HCT116 (cell line): Measurements from ENCODE around the gene CEP131. TPM values are rescaled to one million over a fixed set of nuclear protein-coding genes. Genes with fewer than 3 reads are reported as not detected.

Experiments used
- ATAC-seq: fragments of 200-7000 bp; cut with Tn5 transposase; 2 replicates; pipeline ENCODE4 v1.9.1; 2020; ENCODE audit warnings: mild to moderate bottlenecking, moderate library complexity
- BruUV-seq: library from RNA; stranded (reverse); fragments of 400-500 nt; replicated peaks from 2 replicates; lab custom pipeline; 2021; lab: Mats Ljungman, UMichigan
- CTCF ChIA-PET: fragments of 300-600 bp; sonication (Branson Sonifier 250); formaldehyde crosslinking; loops from one replicate; lab custom pipeline; 2021; ENCODE audit warnings: antibody characterized with exemption; lab: Charles Lee
- POLR2A ChIA-PET: fragments of 300-600, 350-600 bp; sonication (Branson Sonifier 250); formaldehyde crosslinking; loops from one replicate; lab custom pipeline; 2021; ENCODE audit warnings: antibody characterized with exemption; lab: Charles Lee
- RAD21 ChIA-PET, 2 experiments: fragments of 300-600 bp; sonication (Branson Sonifier 250); formaldehyde crosslinking; loops; one replicate each; lab custom pipeline; 2023; ENCODE audit warnings: low total read pairs in 2 of 2; ENCODE audit not compliant: uncharacterized antibody in 2 of 2, unreplicated experiment in 2 of 2, low non-redundant PET in 1 of 2; lab: Charles Lee
- DNase-seq: peaks from one replicate; pipeline ENCODE4 v3.0.0-alpha.2; 2010; ENCODE audit warnings: low read depth, low spot score
- H2AFZ ChIP-seq: fragments of 200-600 bp; shearing (Covaris generic), sonication (generic); 2 replicates; pipeline ENCODE4 v1.6.1; 2017; ENCODE audit warnings: low read depth, mixed run types, mixed read lengths, antibody characterized with exemption, low read length; ENCODE audit not compliant: poor library complexity, severe bottlenecking
- H3K27ac ChIP-seq: 2 replicates; pipeline ENCODE4 v1.5.1; 2012; ENCODE audit warnings: low read depth, low read length
- H3K27me3 ChIP-seq: fragments of 200-600 bp; sonication (generic); 2 replicates; pipeline ENCODE4 v1.6.1; 2016; ENCODE audit warnings: mixed run types, low read length, mixed read lengths; ENCODE audit not compliant: insufficient read depth
- H3K36me3 ChIP-seq, 2 experiments: fragments of 200-500 bp in 1 of 2; fragments of 200-600 bp in 1 of 2; sonication (Bioruptor generic) in 1 of 2; sonication (generic) in 1 of 2; 2 replicates each; pipeline versions ENCODE4 v1.5.1 to v1.6.1; 2014 to 2016; ENCODE audit warnings: low read length in 2 of 2, inconsistent platforms in 1 of 2, mixed read lengths in 1 of 2, mixed run types in 1 of 2; ENCODE audit not compliant: insufficient read depth in 2 of 2, control insufficient read depth in 1 of 2
- H3K4me1 ChIP-seq, 2 experiments: fragments of 200-600 bp in 1 of 2; sonication (generic) in 1 of 2; 2 replicates each; pipeline versions ENCODE4 v1.5.1 to v1.6.1; 2012 to 2017; ENCODE audit warnings: low read length in 2 of 2, inconsistent platforms in 1 of 2, mild to moderate bottlenecking in 1 of 2, mixed read lengths in 1 of 2, mixed run types in 1 of 2, moderate library complexity in 1 of 2; ENCODE audit not compliant: insufficient read depth in 2 of 2, control insufficient read depth in 1 of 2
- H3K4me2 ChIP-seq: fragments of 200-600 bp; sonication (generic); 2 replicates; pipeline ENCODE4 v1.6.1; 2017; ENCODE audit warnings: mixed run types, low read length, mixed read lengths
- H3K4me3 ChIP-seq, 2 experiments: fragments of 200-600 bp in 1 of 2; sonication (generic) in 1 of 2; replicated peaks in 1 of 2; 2 replicates each; pipeline ENCODE4 v1.5.1; 2011 to 2016; ENCODE audit warnings: low read length in 2 of 2, control low read depth in 1 of 2, low read depth in 1 of 2, mild to moderate bottlenecking in 1 of 2, mixed read lengths in 1 of 2, mixed run types in 1 of 2
- H3K79me2 ChIP-seq: fragments of 200-600 bp; sonication (generic); 2 replicates; pipeline ENCODE4 v1.6.1; 2017; ENCODE audit warnings: mild to moderate bottlenecking, mixed run types, low read length, moderate library complexity, mixed read lengths; ENCODE audit not compliant: insufficient read depth
- H3K9ac ChIP-seq: fragments of 200-600 bp; sonication (generic); 2 replicates; pipeline ENCODE4 v1.6.1; 2016; ENCODE audit warnings: low read length, mixed read lengths
- H3K9me2 ChIP-seq: fragments of 200-600 bp; sonication (generic), shearing (Covaris generic); 2 replicates; pipeline ENCODE4 v1.6.1; 2017; ENCODE audit warnings: mixed run types, mild to moderate bottlenecking, moderate library complexity; ENCODE audit not compliant: insufficient read depth
- H3K9me3 ChIP-seq, 2 experiments: fragments of 200-500 bp in 1 of 2; fragments of 200-600 bp in 1 of 2; sonication (Bioruptor generic) in 1 of 2; sonication (generic) in 1 of 2; 2 replicates each; pipeline ENCODE4 v1.6.1; 2014 to 2017; ENCODE audit warnings: low read length in 2 of 2, mixed read lengths in 2 of 2, inconsistent platforms in 1 of 2, low read depth in 1 of 2, mild to moderate bottlenecking in 1 of 2, mixed run types in 1 of 2, moderate library complexity in 1 of 2; ENCODE audit not compliant: control insufficient read depth in 1 of 2, insufficient read depth in 1 of 2
- H4K20me1 ChIP-seq: fragments of 200-600 bp; sonication (generic), shearing (Covaris generic); 2 replicates; pipeline ENCODE4 v1.6.1; 2017; ENCODE audit warnings: mixed run types, mild to moderate bottlenecking, moderate library complexity; ENCODE audit not compliant: insufficient read depth
- EZH2phosphoT487 ChIP-seq: fragments of 200-600 bp; IDR thresholded peaks from 2 replicates; pipeline ENCODE4 v1.6.1; 2018; ENCODE audit warnings: antibody characterized with exemption, borderline replicate concordance
- POLR2A ChIP-seq: IDR thresholded peaks from 2 replicates; pipeline ENCODE4 v1.7.0; 2011; ENCODE audit warnings: borderline replicate concordance; ENCODE audit not compliant: insufficient read depth, insufficient read length; ENCODE audit errors: extremely low read depth
- SRF ChIP-seq: IDR thresholded peaks from 2 replicates; pipeline ENCODE4 v1.6.1; 2012; ENCODE audit warnings: low read depth
- intact Hi-C: fragments of 100-400 bp; cut with micrococcal nuclease; formaldehyde crosslinking; loops from 2 replicates; pipeline ENCODE4 v1.10.0; 2022
- total RNA-seq: library from RNA; stranded (reverse); gene quantifications from one replicate; pipeline ENCODE4 v1.2.1, GENCODE V29; 2021; ENCODE audit not compliant: unreplicated experiment
- TF ChIP-seq, protein P1 (sequence below): IDR thresholded peaks from 2 replicates; pipeline ENCODE4 v1.6.1; 2011; ENCODE audit warnings: mild to moderate bottlenecking, low read length, moderate library complexity; ENCODE audit not compliant: insufficient replicate concordance; ENCODE audit errors: extremely low read depth
- TF ChIP-seq, protein P2 (sequence below), 3 experiments: fragments of 200-600 bp in 1 of 3; sonication (generic) in 1 of 3; IDR thresholded peaks in 2 of 3; conservative IDR thresholded peaks in 1 of 3; 2 replicates each; pipeline ENCODE4 v1.5.1; 2012 to 2017; ENCODE audit warnings: low read depth in 2 of 3, low read length in 2 of 3, antibody characterized with exemption in 1 of 3, borderline replicate concordance in 1 of 3, control low read depth in 1 of 3, mild to moderate bottlenecking in 1 of 3, mixed read lengths in 1 of 3, mixed run types in 1 of 3, moderate library complexity in 1 of 3; ENCODE audit not compliant: insufficient read depth in 1 of 3

CEP131 gene
- total RNA-seq, 1 experiment from 2014 or later, result 30.2 TPM

DNA sequence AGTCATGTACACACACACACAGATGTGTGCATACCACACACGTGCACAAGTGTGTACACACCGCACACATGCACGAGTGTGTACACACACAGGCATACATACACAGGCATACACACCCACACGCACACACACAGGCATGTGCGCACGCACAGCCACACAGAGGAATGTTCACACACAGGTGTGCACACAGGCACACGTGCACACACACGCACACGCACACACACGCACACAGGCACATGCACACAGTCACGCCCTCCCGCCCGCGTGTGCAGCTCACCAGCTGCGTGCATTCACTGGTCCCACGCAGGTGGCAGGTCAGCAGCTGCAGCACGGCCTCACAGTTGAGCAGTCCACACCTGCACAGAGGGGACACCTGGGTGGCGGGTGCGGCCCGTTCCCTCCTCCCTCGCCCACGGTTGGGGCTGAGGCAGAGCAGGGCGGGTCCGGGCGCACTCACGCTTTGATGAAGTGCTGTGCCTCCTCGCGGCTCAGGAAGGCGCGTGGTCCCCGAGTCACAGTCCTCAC lies 8.4 kb upstream of the CEP131 start:
- Histone ChIP-seq H3K4me1 (no peaks in the 10 kb centered on the region), H3K27me3 (no peaks in the 10 kb centered on the region), H3K4me2 (no peak overlapping the region), H2AFZ (no peak overlapping the region), H4K20me1 (no peaks in the 10 kb centered on the region), H3K9ac (no peak overlapping the region), H3K79me2 (no peaks in the 10 kb centered on the region; the same call in 1 of the 2 replicates), H3K9me3 (no peaks in the 10 kb centered on the region), H3K4me3 (no peak overlapping the region), H3K36me3 (peaks cover 5 to 7% of the 10 kb centered on the region in 2 experiments; a peak in 1 of 4 replicates), H3K9me2 (no peaks in the 10 kb centered on the region), H3K27ac (no peak overlapping the region)
- ATAC-seq (peak; percentile 2; the same call in 1 of the 2 replicates), DNase-seq (no peak)
- intact Hi-C loops, result no loop called here
- POLR2A ChIA-PET, result no interaction called here
- RAD21 ChIA-PET, result no interaction called here
- CTCF ChIA-PET, result interaction anchor here (1.1 kb wide), 1 partner anchor 8 kb away, joined by 4 read pairs; the partner anchor contains the start of gene CEP131
- no peak for TF ChIP-seq SRF
- TF ChIP-seq, protein P1, sequence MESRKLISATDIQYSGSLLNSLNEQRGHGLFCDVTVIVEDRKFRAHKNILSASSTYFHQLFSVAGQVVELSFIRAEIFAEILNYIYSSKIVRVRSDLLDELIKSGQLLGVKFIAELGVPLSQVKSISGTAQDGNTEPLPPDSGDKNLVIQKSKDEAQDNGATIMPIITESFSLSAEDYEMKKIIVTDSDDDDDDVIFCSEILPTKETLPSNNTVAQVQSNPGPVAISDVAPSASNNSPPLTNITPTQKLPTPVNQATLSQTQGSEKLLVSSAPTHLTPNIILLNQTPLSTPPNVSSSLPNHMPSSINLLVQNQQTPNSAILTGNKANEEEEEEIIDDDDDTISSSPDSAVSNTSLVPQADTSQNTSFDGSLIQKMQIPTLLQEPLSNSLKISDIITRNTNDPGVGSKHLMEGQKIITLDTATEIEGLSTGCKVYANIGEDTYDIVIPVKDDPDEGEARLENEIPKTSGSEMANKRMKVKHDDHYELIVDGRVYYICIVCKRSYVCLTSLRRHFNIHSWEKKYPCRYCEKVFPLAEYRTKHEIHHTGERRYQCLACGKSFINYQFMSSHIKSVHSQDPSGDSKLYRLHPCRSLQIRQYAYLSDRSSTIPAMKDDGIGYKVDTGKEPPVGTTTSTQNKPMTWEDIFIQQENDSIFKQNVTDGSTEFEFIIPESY, result no peak
- no peak for TF ChIP-seq POLR2A
- no peak for TF ChIP-seq EZH2phosphoT487
- TF ChIP-seq, protein P2, sequence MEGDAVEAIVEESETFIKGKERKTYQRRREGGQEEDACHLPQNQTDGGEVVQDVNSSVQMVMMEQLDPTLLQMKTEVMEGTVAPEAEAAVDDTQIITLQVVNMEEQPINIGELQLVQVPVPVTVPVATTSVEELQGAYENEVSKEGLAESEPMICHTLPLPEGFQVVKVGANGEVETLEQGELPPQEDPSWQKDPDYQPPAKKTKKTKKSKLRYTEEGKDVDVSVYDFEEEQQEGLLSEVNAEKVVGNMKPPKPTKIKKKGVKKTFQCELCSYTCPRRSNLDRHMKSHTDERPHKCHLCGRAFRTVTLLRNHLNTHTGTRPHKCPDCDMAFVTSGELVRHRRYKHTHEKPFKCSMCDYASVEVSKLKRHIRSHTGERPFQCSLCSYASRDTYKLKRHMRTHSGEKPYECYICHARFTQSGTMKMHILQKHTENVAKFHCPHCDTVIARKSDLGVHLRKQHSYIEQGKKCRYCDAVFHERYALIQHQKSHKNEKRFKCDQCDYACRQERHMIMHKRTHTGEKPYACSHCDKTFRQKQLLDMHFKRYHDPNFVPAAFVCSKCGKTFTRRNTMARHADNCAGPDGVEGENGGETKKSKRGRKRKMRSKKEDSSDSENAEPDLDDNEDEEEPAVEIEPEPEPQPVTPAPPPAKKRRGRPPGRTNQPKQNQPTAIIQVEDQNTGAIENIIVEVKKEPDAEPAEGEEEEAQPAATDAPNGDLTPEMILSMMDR (IDR thresholded peaks at IDR 0.05 in 2 of 3, conservative IDR thresholded peaks at IDR 0.05 in 1 of 3; ENCODE audit: borderline replicate concordance in 1 of 3, insufficient read depth in 1 of 3, low read depth in 2 of 3, low read length in 2 of 3), result no peak
- BruUV-seq, result no TSS peak
